Heart left ventricle (tissue), 16 donors: ENCODE results near the gene EFNA5. TPM values are rescaled to one million over a fixed set of nuclear protein-coding genes. Genes with fewer than 3 reads are reported as not detected.
"Not testable (repeated sequence)": the region's sequence is repeated elsewhere in the genome, so short reads cannot be mapped to it uniquely, and the experiment has no call there.

Experiments used
- ATAC-seq, 4 donors: fragments of 200-7000 bp; cut with Tn5 transposase; one replicate each; pipeline ENCODE4 v1.9.1; 2020 to 2022; ENCODE audit warnings: moderate library complexity in 4 of 4, mild to moderate bottlenecking in 3 of 4, moderate number of reproducible peaks in 1 of 4
- DNase-seq, 5 donors: peaks; one replicate each; pipeline ENCODE4 v3.0.0-alpha.2; 2020
- H3K27ac ChIP-seq, 12 donors: fragments of 200-600 bp; sonication (generic) in 4 of 12; one replicate each; pipeline versions ENCODE4 v1.5.0 to v1.8.0; 2016 to 2022; ENCODE audit warnings: mild to moderate bottlenecking in 2 of 12
- H3K27me3 ChIP-seq, 9 donors: fragments of 200-600 bp; sonication (generic) in 2 of 9; one replicate each; pipeline versions ENCODE4 v1.5.1 to v1.8.0; 2016 to 2022; ENCODE audit warnings: mild to moderate bottlenecking in 3 of 9
- H3K36me3 ChIP-seq, 9 donors: fragments of 200-600 bp; sonication (generic) in 2 of 9; one replicate each; pipeline versions ENCODE4 v1.5.0 to v1.8.0; 2018 to 2022; ENCODE audit warnings: mild to moderate bottlenecking in 2 of 9
- H3K4me1 ChIP-seq, 12 donors: fragments of 200-600 bp; sonication (generic) in 4 of 12; one replicate each; pipeline versions ENCODE4 v1.5.0 to v1.8.0; 2016 to 2022; ENCODE audit warnings: mild to moderate bottlenecking in 3 of 12
- H3K4me3 ChIP-seq, 12 donors: fragments of 200-600 bp; sonication (generic) in 4 of 12; one replicate each; pipeline versions ENCODE4 v1.5.0 to v1.8.0; 2017 to 2022; ENCODE audit warnings: mild to moderate bottlenecking in 9 of 12, moderate library complexity in 4 of 12
- H3K9me3 ChIP-seq, 12 donors: fragments of 200-600 bp; sonication (generic) in 4 of 12; one replicate each; pipeline versions ENCODE4 v1.5.0 to v1.8.0; 2016 to 2022; ENCODE audit warnings: mild to moderate bottlenecking in 1 of 12
- CTCF ChIP-seq, 12 donors: fragments of 200-600 bp; sonication (generic) in 4 of 12; IDR thresholded peaks; one replicate each; pipeline versions ENCODE4 v1.5.0 to v1.8.0; 2018 to 2022; ENCODE audit warnings: antibody characterized with exemption in 12 of 12, mild to moderate bottlenecking in 5 of 12
- POLR2A ChIP-seq, 2 donors: fragments of 450-650 bp; IDR thresholded peaks; one replicate each; pipeline ENCODE4 v1.6.1; 2017; ENCODE audit warnings: antibody characterized with exemption in 2 of 2, mild to moderate bottlenecking in 2 of 2, moderate library complexity in 2 of 2
- WGBS, 4 donors: extraction: QIAGEN DNeasy Blood & Tissue Kit in 2 of 4; methylation state at CpG; one replicate each; pipeline versions ENCODE4 v1.1.5 to v1.1.7; 2013 to 2018; 5-methylcytosine and 5-hydroxymethylcytosine counted together
- intact Hi-C, 10 donors: fragments of 100-400 bp; cut with DNase I; formaldehyde crosslinking; loops; one replicate each; pipeline versions ENCODE4 v1.11.1 to v1.14.2; 2022
- polyA plus RNA-seq, 2 donors: library from polyadenylated mRNA; stranded (reverse); fragments of 200-250 nt; gene quantifications; one replicate each; pipeline ENCODE4 v1.2.3, GENCODE V29; 2013
- total RNA-seq, 9 donors: library from RNA; depleted of rRNA in 2 of 9; stranded (reverse); fragments of >200 nt in 2 of 9; fragmentation: NEBNext Ultra II Directional in 3 of 9; extraction: Animal tissue kit (Norgen Biotek cat#: 25700) in 3 of 9; gene quantifications; one replicate each; pipeline versions ENCODE4 v1.1.0 to v1.2.4, GENCODE V29; 2016 to 2023
- donor health status: ischemic (EF 13 %, LVEDD 7.1; RV severe dilation, severe dysfunction).
- donor health status: healthy with polysubstance abuse.
- donor health status: DM: no; HTN: yes; CAD: no.
- donor health status: DM: no; HTN: no; CAD: no.
- donor health status: ischemic (EF 25% LVEDD 6.9; RV normal size, moderate dysfunction).
- donor health status: ischemic (EF 25% LVEDD 5.7; RV mildly dilated, moderate dysfunction).
- donor health status: healthy.
- donor health status: DM: yes; HTN: yes; CAD: no.
- donor health status: ischemic (EF 35%, LVEDD 5.7; RV mildly dilated, moderate dysfunction).
- donor health status: nonischemic (EF 11% LVEDD 7.7; RV severe dilation, severe dysfunction).
- donor health status: DM: yes; HTN: yes; CAD: no.
- donor health status: PGD.
- donor health status: ischemic (EF 29% LVEDD 5.4; RV normal size, mild dysfunction).
- donor health status: nonischemic (EF 23%, LVEDD 6.1; RV moderate dilation, normal function).

EFNA5 gene
- total and polyA plus RNA-seq, 11 donors, result 6.1 to 58.4 (median 28.3) TPM

- TF ChIP-seq CTCF (IDR thresholded peaks at IDR 0.05) (no peak), POLR2A (IDR thresholded peaks at IDR 0.05) (no peak)
- ATAC-seq (peak in 2 of 4 donors; percentile 29 to 33), DNase-seq (no peak)
- H3K36me3 ChIP-seq, result no peaks in the 10 kb centered on the region
- H3K27me3 ChIP-seq, result no peaks in the 10 kb centered on the region
- no peak overlapping the region for H3K4me3 ChIP-seq
- H3K9me3 ChIP-seq, result no peaks in the 10 kb centered on the region
- H3K4me1 ChIP-seq, result peaks cover 0 to 6% (median 0%) of the 10 kb centered on the region in 12 donors
- H3K27ac ChIP-seq, result no peak overlapping the region
- intact Hi-C loops, result no loop called here
These were observed 170.4 kb downstream of the EFNA5 start for GRCh38 chr5:107500347-107500746.

GRCh38 chr5:107499776-107500175 is 171.0 kb downstream of the EFNA5 start:
- intact Hi-C loops, result no loop called here
- DNase-seq (no peak), ATAC-seq (no peak)
- Histone ChIP-seq H3K9me3 (no peaks in the 10 kb centered on the region), H3K27ac (no peak overlapping the region), H3K36me3 (no peaks in the 10 kb centered on the region), H3K4me3 (no peak overlapping the region), H3K27me3 (no peaks in the 10 kb centered on the region), H3K4me1 (peaks cover 0 to 6% (median 0%) of the 10 kb centered on the region in 12 donors)
- 37 to 49% (median 44%) methylated on average over 1 of the region's 1 CpG for WGBS, 4 donors
- TF ChIP-seq CTCF (IDR thresholded peaks at IDR 0.05), result no peak
- no peak for TF ChIP-seq POLR2A (IDR thresholded peaks at IDR 0.05)

GRCh38 chr5:107499237-107499636 is 171.5 kb downstream of the EFNA5 start:
- H3K9me3 ChIP-seq, result no peaks in the 10 kb centered on the region
- H3K4me1 ChIP-seq, result peaks cover 0 to 6% (median 0%) of the 10 kb centered on the region in 12 donors
- no peak overlapping the region for H3K27ac ChIP-seq
- DNase-seq, result no peak
- no peaks in the 10 kb centered on the region for H3K36me3 ChIP-seq
- H3K27me3 ChIP-seq, result no peaks in the 10 kb centered on the region
- 74 to 82% (median 80%) methylated on average over 1 of the region's 1 CpG for WGBS, 4 donors
- ATAC-seq, result no peak
- no peak overlapping the region for H3K4me3 ChIP-seq
- TF ChIP-seq POLR2A (IDR thresholded peaks at IDR 0.05) (no peak), CTCF (IDR thresholded peaks at IDR 0.05) (no peak)
- intact Hi-C loops, result no loop called here

- WGBS, 4 donors, result 76 to 93% (median 85%) methylated on average over 3 of the region's 3 CpGs
- peaks cover 0 to 6% (median 0%) of the 10 kb centered on the region in 12 donors for H3K4me1 ChIP-seq
- H3K9me3 ChIP-seq, result no peaks in the 10 kb centered on the region
- no peaks in the 10 kb centered on the region for H3K36me3 ChIP-seq
- TF ChIP-seq CTCF (IDR thresholded peaks at IDR 0.05) (no peak), POLR2A (IDR thresholded peaks at IDR 0.05) (no peak)
- no peak overlapping the region for H3K27ac ChIP-seq
- ATAC-seq, result no peak
- no peak overlapping the region for H3K4me3 ChIP-seq
- DNase-seq, result no peak
- intact Hi-C loops, result no loop called here
- H3K27me3 ChIP-seq, result no peaks in the 10 kb centered on the region
These were observed 174.3 kb downstream of the EFNA5 start for GRCh38 chr5:107496466-107496865.

GRCh38 chr5:107494129-107494528 is 176.6 kb downstream of the EFNA5 start:
- intact Hi-C loops, H3K36me3 ChIP-seq, ATAC-seq, H3K27me3 ChIP-seq, H3K27ac ChIP-seq, H3K4me3 ChIP-seq, H3K4me1 ChIP-seq, H3K9me3 ChIP-seq, DNase-seq: not testable (repeated sequence)
- 81 to 95% (median 91%) methylated on average over 4 to 25 of the region's 25 CpGs for WGBS, 4 donors
